ENCODE results near the gene GAK.

Gene GAK

GRCh38 chr4:964346-965025 is 32.4 kb upstream of the GAK start:
- DNase-seq = no peak

- no peak for DNase-seq
These were observed 31.4 kb upstream of the GAK start for GRCh38 chr4:963276-964225.

- peak; percentile 78 for DNase-seq
These were observed 30.4 kb upstream of the GAK start for GRCh38 chr4:962231-963208.

GRCh38 chr4:961351-962230 is 29.5 kb upstream of the GAK start:
- peak; percentile 64 for DNase-seq

GRCh38 chr4:960636-961350 is 28.7 kb upstream of the GAK start:
- DNase-seq = no peak

- no peak for DNase-seq
These were observed 28.1 kb upstream of the GAK start for GRCh38 chr4:960140-960635.

- no peak for DNase-seq
These were observed 27.4 kb upstream of the GAK start for GRCh38 chr4:959338-960139.

GRCh38 chr4:958696-959337 is 26.7 kb upstream of the GAK start:
- DNase-seq = no peak

GRCh38 chr4:958314-958665 is 26.2 kb upstream of the GAK start:
- no peak for DNase-seq

- DNase-seq = no peak
These were observed 25.6 kb upstream of the GAK start for GRCh38 chr4:957581-958313.

GRCh38 chr4:957231-957580 is 25.1 kb upstream of the GAK start:
- DNase-seq = no peak

- no peak for DNase-seq
These were observed 24.6 kb upstream of the GAK start for GRCh38 chr4:956531-957230.

- no peak for DNase-seq
These were observed 23.8 kb upstream of the GAK start for GRCh38 chr4:955931-956381.

GRCh38 chr4:955161-955921 is 23.2 kb upstream of the GAK start:
- no peak for DNase-seq

- no peak for DNase-seq
These were observed 22.3 kb upstream of the GAK start for GRCh38 chr4:954211-955020.

- no peak for DNase-seq
These were observed 21.4 kb upstream of the GAK start for GRCh38 chr4:953574-953915.

All from NCI-H69 (cell line).